K562 (cell line): ENCODE data around the gene PRKCG. TPM values are rescaled to one million over a fixed set of nuclear protein-coding genes. Genes with fewer than 3 reads are reported as not detected.

Source experiments
- ATAC-seq: fragments of 200-7000 bp; cut with Tn5 transposase; 3 replicates; pipeline ENCODE4 v1.9.1; 2020; ENCODE audit warnings: moderate library complexity
- BruUV-seq: library from RNA; stranded (reverse); fragments of 400-500 nt; replicated peaks from 2 replicates; lab custom pipeline; 2021; lab: Mats Ljungman, UMichigan
- CTCF ChIA-PET: fragments of 300-600 bp; formaldehyde crosslinking; extraction: SDS; loops from one replicate; lab custom pipeline; 2021; ENCODE audit warnings: low intra/inter-chr PET ratio; lab: Yijun Ruan, JAX
- POLR2A ChIA-PET: fragments of 300-600, 350-650 bp; sonication (Branson Sonifier 250); formaldehyde crosslinking; extraction: SDS; loops from one replicate; lab custom pipeline; 2021; ENCODE audit warnings: antibody characterized with exemption, inconsistent platforms; lab: Yijun Ruan, JAX
- DNase-seq, 4 experiments: peaks; one replicate each; pipeline versions ENCODE4 v3.0.0 to v3.0.0-alpha.2; 2011 to 2018; ENCODE audit warnings: low spot score in 3 of 4, mixed read lengths in 3 of 4; ENCODE audit errors: extremely low read depth in 1 of 4
- FAIRE-seq: peaks from 2 replicates; lab custom pipeline; 2011; peaks lifted over from hg19 to GRCh38; lab: Jason Lieb, UNC
- H2AFZ ChIP-seq: 2 replicates; pipeline ENCODE4 v1.6.0; 2011; ENCODE audit warnings: low read depth, low read length, control low read depth, inconsistent platforms
- H3K27ac ChIP-seq: fragments of 200-600 bp; 3 replicates; pipeline ENCODE4 v1.8.0; 2011; ENCODE audit warnings: low read depth, mild to moderate bottlenecking, control low read depth, inconsistent platforms, low read length, moderate library complexity, mixed read lengths; ENCODE audit errors: extremely low read depth
- H3K27me3 ChIP-seq, 2 experiments: fragments of 300-600 bp in 1 of 2; 2 replicates in 1 of 2; 3 replicates in 1 of 2; pipeline versions ENCODE4 v1.6.0 to v1.8.0; 2011; ENCODE audit warnings: inconsistent platforms in 2 of 2, low read length in 2 of 2, mild to moderate bottlenecking in 1 of 2, mixed read lengths in 1 of 2, moderate library complexity in 1 of 2; ENCODE audit not compliant: control insufficient read depth in 2 of 2, insufficient read depth in 2 of 2
- H3K36me3 ChIP-seq: fragments of 300-600 bp; 3 replicates; pipeline ENCODE4 v1.8.0; 2011; ENCODE audit warnings: mild to moderate bottlenecking, low read length, inconsistent platforms; ENCODE audit not compliant: control insufficient read depth, insufficient read depth
- H3K4me1 ChIP-seq, 2 experiments: fragments of 200-600 bp in 1 of 2; replicated peaks in 1 of 2; 2 replicates in 1 of 2; 3 replicates in 1 of 2; pipeline versions ENCODE4 v1.5.1 to v1.8.0; 2011; ENCODE audit warnings: inconsistent platforms in 2 of 2, low read length in 2 of 2, mild to moderate bottlenecking in 1 of 2, mixed read lengths in 1 of 2, moderate library complexity in 1 of 2; ENCODE audit not compliant: control insufficient read depth in 2 of 2, insufficient read depth in 2 of 2
- H3K4me2 ChIP-seq: 2 replicates; pipeline ENCODE4 v1.6.1; 2011; ENCODE audit warnings: low read length, control low read depth, inconsistent platforms, mixed read lengths; ENCODE audit not compliant: insufficient read depth
- H3K4me3 ChIP-seq: fragments of 200-600 bp; sonication (generic), shearing (Covaris generic); 2 replicates; pipeline ENCODE4 v1.5.1; 2016; ENCODE audit warnings: control low read depth, inconsistent platforms
- H3K79me2 ChIP-seq: fragments of 200-600 bp; 3 replicates; pipeline ENCODE4 v1.8.0; 2011; ENCODE audit warnings: low read length, inconsistent platforms; ENCODE audit not compliant: control insufficient read depth, insufficient read depth
- H3K9ac ChIP-seq, 2 experiments: 2 replicates each; pipeline versions ENCODE4 v1.6.0 to v1.6.1; 2011; ENCODE audit warnings: low read depth in 2 of 2, low read length in 2 of 2, control low read depth in 1 of 2, inconsistent platforms in 1 of 2, mild to moderate bottlenecking in 1 of 2, mixed read lengths in 1 of 2; ENCODE audit not compliant: insufficient read depth in 1 of 2
- H3K9me1 ChIP-seq: one replicate; pipeline ENCODE4 v1.6.0; 2011; ENCODE audit warnings: inconsistent platforms, mild to moderate bottlenecking, low read length, moderate library complexity; ENCODE audit not compliant: control insufficient read depth, insufficient read depth
- H3K9me3 ChIP-seq: replicated peaks from 2 replicates; pipeline ENCODE4 v1.5.1; 2011; ENCODE audit warnings: low read depth, low read length, inconsistent platforms; ENCODE audit not compliant: control insufficient read depth, insufficient read depth
- H4K20me1 ChIP-seq: replicated peaks from 2 replicates; pipeline ENCODE4 v1.6.1; 2011; ENCODE audit warnings: low read length, inconsistent platforms, mixed read lengths; ENCODE audit not compliant: control insufficient read depth, insufficient read depth
- EGR1 ChIP-seq: fragments of 450-650 bp; conservative IDR thresholded peaks from 2 replicates; pipeline ENCODE4 v1.6.1; 2017; ENCODE audit warnings: mild to moderate bottlenecking
- FOXK2 ChIP-seq, 2 experiments: fragments of 450-650 bp; IDR thresholded peaks in 1 of 2; conservative IDR thresholded peaks in 1 of 2; 2 replicates each; pipeline ENCODE4 v1.6.1; 2016; ENCODE audit warnings: low read depth in 2 of 2, mild to moderate bottlenecking in 1 of 2
- KLF13 ChIP-seq: fragments of 450-650 bp; IDR thresholded peaks from 2 replicates; pipeline ENCODE4 v1.6.1; 2016; ENCODE audit warnings: missing genetic modification characterization, low read depth, mild to moderate bottlenecking, missing compliant biosample characterization, moderate library complexity, borderline replicate concordance
- KLF6 ChIP-seq: fragments of 250-450 bp; sonication (Bioruptor Pico); IDR thresholded peaks from 2 replicates; pipeline ENCODE4 v1.4.0; 2020; ENCODE audit warnings: mild to moderate bottlenecking, moderate library complexity, borderline replicate concordance
- RFX7 ChIP-seq: fragments of 250-450 bp; sonication (Bioruptor Pico); IDR thresholded peaks from 2 replicates; pipeline ENCODE4 v1.5.1; 2021; ENCODE audit warnings: mild to moderate bottlenecking
- SPI1 ChIP-seq: IDR thresholded peaks from 2 replicates; pipeline ENCODE4 v1.6.1; 2011; ENCODE audit warnings: low read depth, low read length, control low read depth, borderline replicate concordance
- TCF7 ChIP-seq: sonication (generic); IDR thresholded peaks from 2 replicates; pipeline ENCODE4 v1.6.1; 2016; ENCODE audit warnings: antibody characterized with exemption, borderline replicate concordance
- ZNF23 ChIP-seq: fragments of 250-450 bp; sonication (Bioruptor Pico); IDR thresholded peaks from 2 replicates; pipeline ENCODE4 v1.4.0; 2020; ENCODE audit warnings: mild to moderate bottlenecking
- WGBS: fragments of 100-300 bp; shearing (Covaris generic); methylation state at CpG from one replicate; pipeline ENCODE4 v1.1.6; 2016; ENCODE audit warnings: low coverage, mixed read lengths; ENCODE audit not compliant: insufficient coverage; ENCODE audit errors: missing lambda C conversion rate; 5-methylcytosine and 5-hydroxymethylcytosine counted together
- in situ Hi-C: fragments of 300-500 bp; cut with MboI; formaldehyde crosslinking; loops from 4 replicates; pipeline ENCODE4 v1.15.0; 2018; ENCODE audit warnings: inconsistent platforms, mixed read lengths
- intact Hi-C: fragments of 100-400 bp; cut with micrococcal nuclease; formaldehyde crosslinking; loops from 2 replicates; pipeline ENCODE4 v1.14.2; 2022
- polyA plus RNA-seq, 8 experiments: library from polyadenylated mRNA; depleted of rRNA in 4 of 8; stranded (reverse) in 5 of 8; unstranded in 3 of 8; fragments of >200 nt; fragmentation: Nextera tagmentation in 2 of 8; fragmentation: Illumina TruSeq in 1 of 8; extraction: Ambion mirVana in 2 of 8; extraction: Trizol in 1 of 8; gene quantifications; 2 replicates each; pipeline versions ENCODE4 v1.2.1 to v1.2.3, GENCODE V29; 2011 to 2014; ENCODE audit warnings: inconsistent platforms in 1 of 8, missing spikeins in 1 of 8
- total RNA-seq, 7 experiments: library from RNA; depleted of rRNA in 6 of 7; stranded (reverse); fragments of >200 nt in 6 of 7; fragmentation: Illumina TruSeq in 2 of 7; extraction: Trizol in 2 of 7; gene quantifications; 2 replicates each; pipeline versions ENCODE4 v1.2.1 to v1.2.3, GENCODE V29; 2011 to 2021; ENCODE audit warnings: low replicate concordance in 1 of 7
- TF ChIP-seq, protein P1 (sequence below): fragments of 450-650 bp; formaldehyde crosslinking; conservative IDR thresholded peaks from 2 replicates; pipeline ENCODE4 v1.4.0; 2022; ENCODE audit warnings: mild to moderate bottlenecking, missing genetic modification characterization
- TF ChIP-seq, protein P2 (sequence below): fragments of 450-650 bp; IDR thresholded peaks from 2 replicates; pipeline ENCODE4 v1.6.1; 2016
- TF ChIP-seq, protein P3 (sequence below): fragments of 450-650 bp; formaldehyde crosslinking; IDR thresholded peaks from 2 replicates; pipeline ENCODE4 v1.4.0; 2022; ENCODE audit warnings: missing genetic modification characterization
- TF ChIP-seq, protein P4 (sequence below): fragments of 450-650 bp; IDR thresholded peaks from 2 replicates; pipeline ENCODE4 v1.6.1; 2018; ENCODE audit not compliant: partially characterized antibody
- TF ChIP-seq, protein P5 (sequence below): fragments of 450-650 bp; formaldehyde crosslinking; IDR thresholded peaks from 2 replicates; pipeline ENCODE4 v1.4.0; 2022; ENCODE audit warnings: missing genetic modification characterization

Gene PRKCG
- total and polyA plus RNA-seq, 9 of the 15 experiments (the other 6 are each of a cell fraction or from before 2014, with no cell fraction given), result not detected

DNA sequence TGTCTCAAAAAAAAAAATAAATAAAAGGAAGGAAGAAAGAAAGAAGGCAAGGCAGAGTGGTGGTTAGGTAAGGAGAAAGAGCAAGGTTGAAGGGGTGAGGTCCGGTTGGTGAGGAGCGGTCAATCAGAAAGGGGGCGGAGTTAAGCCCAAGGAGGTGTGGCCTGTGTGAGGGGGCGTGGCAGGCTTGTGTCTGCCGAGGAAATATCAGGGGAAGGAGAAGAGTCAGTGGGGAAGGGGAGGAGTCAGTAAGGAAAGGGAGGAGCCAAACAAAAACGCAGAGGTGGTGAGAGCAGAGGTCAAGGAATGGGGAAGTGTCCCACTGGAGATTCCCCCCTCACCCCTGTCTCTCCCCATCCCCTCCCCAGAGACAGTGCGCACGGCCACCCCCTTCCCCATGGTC, 33.0 kb downstream of the PRKCG start:
- FAIRE-seq, result peak; percentile 90
- peak; percentile 65 to 89 (median 84) for DNase-seq
- ATAC-seq, result peak; percentile 98
- Histone ChIP-seq H3K9ac (no peak overlapping the region), H3K4me2 (no peak overlapping the region), H3K36me3 (no peaks in the 10 kb centered on the region), H3K9me3 (no peaks in the 10 kb centered on the region), H3K27ac (no peak overlapping the region), H4K20me1 (0 out of 2 replicates have a peak, but pooled peaks cover 7% of the 10 kb centered on the region), H3K9me1 (no peaks in the 10 kb centered on the region), H3K79me2 (no peaks in the 10 kb centered on the region), H2AFZ (no peak overlapping the region), H3K4me1 (peaks cover 0 to 4% of the 10 kb centered on the region in 2 experiments; a peak in 1 of 5 replicates), H3K4me3 (no peak overlapping the region), H3K27me3 (peaks cover 15 to 40% of the 10 kb centered on the region in 2 experiments; a peak in 4 of 5 replicates)
- WGBS, result 0% methylated on average over 6 of the region's 8 CpGs
- TF ChIP-seq, protein P1, sequence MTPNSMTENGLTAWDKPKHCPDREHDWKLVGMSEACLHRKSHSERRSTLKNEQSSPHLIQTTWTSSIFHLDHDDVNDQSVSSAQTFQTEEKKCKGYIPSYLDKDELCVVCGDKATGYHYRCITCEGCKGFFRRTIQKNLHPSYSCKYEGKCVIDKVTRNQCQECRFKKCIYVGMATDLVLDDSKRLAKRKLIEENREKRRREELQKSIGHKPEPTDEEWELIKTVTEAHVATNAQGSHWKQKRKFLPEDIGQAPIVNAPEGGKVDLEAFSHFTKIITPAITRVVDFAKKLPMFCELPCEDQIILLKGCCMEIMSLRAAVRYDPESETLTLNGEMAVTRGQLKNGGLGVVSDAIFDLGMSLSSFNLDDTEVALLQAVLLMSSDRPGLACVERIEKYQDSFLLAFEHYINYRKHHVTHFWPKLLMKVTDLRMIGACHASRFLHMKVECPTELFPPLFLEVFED (CRISPR knock-in tag), result 0 out of 2 replicates have a peak, but pooled peaks have one; percentile 7
- TF ChIP-seq RFX7 (CRISPR knock-in tag) (no peak), TCF7 (no peak), ZNF23 (no peak), KLF6 (CRISPR knock-in tag) (no peak), FOXK2 (conservative IDR thresholded peaks at IDR 0.05 in 1 of 2, IDR thresholded peaks at IDR 0.05 in 1 of 2; ENCODE audit: low read depth in 2 of 2) (peak in 1 of 2 experiments; percentile 27; a peak in 1 of 4 replicates), SPI1 (peak; percentile 42; the same call in 1 of the 2 replicates), KLF13 (tag) (peak; percentile 38; the same call in 1 of the 2 replicates), EGR1 (peak; percentile 54)
- TF ChIP-seq, protein P2, sequence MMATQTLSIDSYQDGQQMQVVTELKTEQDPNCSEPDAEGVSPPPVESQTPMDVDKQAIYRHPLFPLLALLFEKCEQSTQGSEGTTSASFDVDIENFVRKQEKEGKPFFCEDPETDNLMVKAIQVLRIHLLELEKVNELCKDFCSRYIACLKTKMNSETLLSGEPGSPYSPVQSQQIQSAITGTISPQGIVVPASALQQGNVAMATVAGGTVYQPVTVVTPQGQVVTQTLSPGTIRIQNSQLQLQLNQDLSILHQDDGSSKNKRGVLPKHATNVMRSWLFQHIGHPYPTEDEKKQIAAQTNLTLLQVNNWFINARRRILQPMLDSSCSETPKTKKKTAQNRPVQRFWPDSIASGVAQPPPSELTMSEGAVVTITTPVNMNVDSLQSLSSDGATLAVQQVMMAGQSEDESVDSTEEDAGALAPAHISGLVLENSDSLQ, result peak; percentile 90
- TF ChIP-seq, protein P3, sequence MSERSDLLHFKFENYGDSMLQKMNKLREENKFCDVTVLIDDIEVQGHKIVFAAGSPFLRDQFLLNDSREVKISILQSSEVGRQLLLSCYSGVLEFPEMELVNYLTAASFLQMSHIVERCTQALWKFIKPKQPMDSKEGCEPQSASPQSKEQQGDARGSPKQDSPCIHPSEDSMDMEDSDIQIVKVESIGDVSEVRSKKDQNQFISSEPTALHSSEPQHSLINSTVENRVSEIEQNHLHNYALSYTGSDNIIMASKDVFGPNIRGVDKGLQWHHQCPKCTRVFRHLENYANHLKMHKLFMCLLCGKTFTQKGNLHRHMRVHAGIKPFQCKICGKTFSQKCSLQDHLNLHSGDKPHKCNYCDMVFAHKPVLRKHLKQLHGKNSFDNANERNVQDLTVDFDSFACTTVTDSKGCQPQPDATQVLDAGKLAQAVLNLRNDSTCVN (CRISPR knock-in tag), result 0 out of 2 replicates have a peak, but pooled peaks have one; percentile 9
- TF ChIP-seq, protein P4, sequence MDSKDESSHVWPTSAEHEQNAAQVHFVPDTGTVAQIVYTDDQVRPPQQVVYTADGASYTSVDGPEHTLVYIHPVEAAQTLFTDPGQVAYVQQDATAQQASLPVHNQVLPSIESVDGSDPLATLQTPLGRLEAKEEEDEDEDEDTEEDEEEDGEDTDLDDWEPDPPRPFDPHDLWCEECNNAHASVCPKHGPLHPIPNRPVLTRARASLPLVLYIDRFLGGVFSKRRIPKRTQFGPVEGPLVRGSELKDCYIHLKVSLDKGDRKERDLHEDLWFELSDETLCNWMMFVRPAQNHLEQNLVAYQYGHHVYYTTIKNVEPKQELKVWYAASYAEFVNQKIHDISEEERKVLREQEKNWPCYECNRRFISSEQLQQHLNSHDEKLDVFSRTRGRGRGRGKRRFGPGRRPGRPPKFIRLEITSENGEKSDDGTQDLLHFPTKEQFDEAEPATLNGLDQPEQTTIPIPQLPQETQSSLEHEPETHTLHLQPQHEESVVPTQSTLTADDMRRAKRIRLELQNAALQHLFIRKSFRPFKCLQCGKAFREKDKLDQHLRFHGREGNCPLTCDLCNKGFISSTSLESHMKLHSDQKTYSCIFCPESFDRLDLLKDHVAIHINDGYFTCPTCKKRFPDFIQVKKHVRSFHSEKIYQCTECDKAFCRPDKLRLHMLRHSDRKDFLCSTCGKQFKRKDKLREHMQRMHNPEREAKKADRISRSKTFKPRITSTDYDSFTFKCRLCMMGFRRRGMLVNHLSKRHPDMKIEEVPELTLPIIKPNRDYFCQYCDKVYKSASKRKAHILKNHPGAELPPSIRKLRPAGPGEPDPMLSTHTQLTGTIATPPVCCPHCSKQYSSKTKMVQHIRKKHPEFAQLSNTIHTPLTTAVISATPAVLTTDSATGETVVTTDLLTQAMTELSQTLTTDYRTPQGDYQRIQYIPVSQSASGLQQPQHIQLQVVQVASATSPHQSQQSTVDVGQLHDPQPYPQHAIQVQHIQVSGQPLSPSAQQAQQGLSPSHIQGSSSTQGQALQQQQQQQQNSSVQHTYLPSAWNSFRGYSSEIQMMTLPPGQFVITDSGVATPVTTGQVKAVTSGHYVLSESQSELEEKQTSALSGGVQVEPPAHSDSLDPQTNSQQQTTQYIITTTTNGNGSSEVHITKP, result peak; percentile 80
- TF ChIP-seq, protein P5, sequence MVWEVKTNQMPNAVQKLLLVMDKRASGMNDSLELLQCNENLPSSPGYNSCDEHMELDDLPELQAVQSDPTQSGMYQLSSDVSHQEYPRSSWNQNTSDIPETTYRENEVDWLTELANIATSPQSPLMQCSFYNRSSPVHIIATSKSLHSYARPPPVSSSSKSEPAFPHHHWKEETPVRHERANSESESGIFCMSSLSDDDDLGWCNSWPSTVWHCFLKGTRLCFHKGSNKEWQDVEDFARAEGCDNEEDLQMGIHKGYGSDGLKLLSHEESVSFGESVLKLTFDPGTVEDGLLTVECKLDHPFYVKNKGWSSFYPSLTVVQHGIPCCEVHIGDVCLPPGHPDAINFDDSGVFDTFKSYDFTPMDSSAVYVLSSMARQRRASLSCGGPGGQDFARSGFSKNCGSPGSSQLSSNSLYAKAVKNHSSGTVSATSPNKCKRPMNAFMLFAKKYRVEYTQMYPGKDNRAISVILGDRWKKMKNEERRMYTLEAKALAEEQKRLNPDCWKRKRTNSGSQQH (CRISPR knock-in tag), result 0 out of 2 replicates have a peak, but pooled peaks have one; percentile 32
- ChIA-PET POLR2A (no interaction called here), CTCF (interaction anchor here (0.7 kb wide), 1 partner anchor 73 kb away, joined by 3 read pairs; no protein-coding TSS in a partner anchor)
- in situ Hi-C loops, result no loop called here
- intact Hi-C loops, result loop anchor here (10.0 kb wide), 1 partner anchor 60 kb away; no protein-coding TSS in a partner anchor
- no TSS peak for BruUV-seq
